H9 (cell line): Measurements from ENCODE around the gene KIRREL3. TPM values are rescaled to one million over a fixed set of nuclear protein-coding genes. Genes with fewer than 3 reads are reported as not detected.

Experiments
- DNase-seq: peaks from one replicate; pipeline ENCODE4 v3.0.0-alpha.2; 2017
- H2AFZ ChIP-seq: one replicate; pipeline ENCODE4 v1.6.1; 2013; ENCODE audit warnings: mild to moderate bottlenecking, low read length, control low read depth, moderate library complexity
- H2AK5ac ChIP-seq: 2 replicates; pipeline ENCODE4 v1.6.1; 2013; ENCODE audit warnings: low read length, control low read depth, mixed read lengths; ENCODE audit not compliant: insufficient read length
- H2BK120ac ChIP-seq: one replicate; pipeline ENCODE4 v1.6.1; 2013; ENCODE audit warnings: low read depth, mild to moderate bottlenecking, low read length, control low read depth, inconsistent platforms; ENCODE audit not compliant: poor library complexity, severe bottlenecking
- H2BK12ac ChIP-seq: 2 replicates; pipeline ENCODE4 v1.6.1; 2013; ENCODE audit warnings: low read length, control low read depth, mixed read lengths, low read depth; ENCODE audit not compliant: insufficient read length
- H2BK15ac ChIP-seq: 2 replicates; pipeline ENCODE4 v1.6.1; 2013; ENCODE audit warnings: low read depth, low read length, control low read depth
- H2BK20ac ChIP-seq: one replicate; pipeline ENCODE4 v1.6.1; 2013; ENCODE audit warnings: low read depth, mild to moderate bottlenecking, low read length, control low read depth, inconsistent platforms; ENCODE audit not compliant: poor library complexity, severe bottlenecking
- H2BK5ac ChIP-seq: 2 replicates; pipeline ENCODE4 v1.6.1; 2013; ENCODE audit warnings: low read length, control low read depth, mixed read lengths; ENCODE audit not compliant: insufficient read length
- H3K14ac ChIP-seq: 2 replicates; pipeline ENCODE4 v1.6.1; 2013; ENCODE audit warnings: low read length, control low read depth; ENCODE audit not compliant: insufficient read depth
- H3K18ac ChIP-seq: 2 replicates; pipeline ENCODE4 v1.6.1; 2013; ENCODE audit warnings: low read depth, mild to moderate bottlenecking, mixed read lengths, low read length, control low read depth; ENCODE audit not compliant: insufficient read length
- H3K23ac ChIP-seq: 2 replicates; pipeline ENCODE4 v1.6.1; 2013; ENCODE audit warnings: low read length, control low read depth, mixed read lengths, low read depth; ENCODE audit not compliant: insufficient read length
- H3K23me2 ChIP-seq: 2 replicates; pipeline ENCODE4 v1.6.1; 2013; ENCODE audit warnings: low read depth, mild to moderate bottlenecking, mixed read lengths, low read length, control low read depth; ENCODE audit not compliant: insufficient read length, poor library complexity, severe bottlenecking
- H3K27ac ChIP-seq: 2 replicates; pipeline ENCODE4 v1.5.1; 2013; ENCODE audit warnings: low read length, control low read depth, mixed read lengths, low read depth; ENCODE audit not compliant: insufficient read length
- H3K27me3 ChIP-seq: 2 replicates; pipeline ENCODE4 v1.6.1; 2013; ENCODE audit warnings: low read length, control low read depth, inconsistent platforms; ENCODE audit not compliant: insufficient read depth
- H3K4ac ChIP-seq: 2 replicates; pipeline ENCODE4 v1.6.1; 2013; ENCODE audit warnings: low read depth, mild to moderate bottlenecking, control low read depth, inconsistent platforms, low read length, moderate library complexity
- H3K4me1 ChIP-seq: 2 replicates; pipeline ENCODE4 v1.6.1; 2013; ENCODE audit warnings: low read length, control low read depth, inconsistent platforms; ENCODE audit not compliant: insufficient read depth
- H3K4me2 ChIP-seq: 2 replicates; pipeline ENCODE4 v1.6.1; 2013; ENCODE audit warnings: low read length, control low read depth, mixed read lengths; ENCODE audit not compliant: insufficient read length, insufficient read depth
- H3K56ac ChIP-seq: 2 replicates; pipeline ENCODE4 v1.6.1; 2013; ENCODE audit warnings: low read depth, mild to moderate bottlenecking, mixed read lengths, low read length, control low read depth; ENCODE audit not compliant: insufficient read length
- H3K79me1 ChIP-seq: 2 replicates; pipeline ENCODE4 v1.6.1; 2013; ENCODE audit warnings: low read depth, mild to moderate bottlenecking, moderate library complexity, low read length, control low read depth, inconsistent platforms; ENCODE audit not compliant: insufficient read depth, poor library complexity, severe bottlenecking
- H3K79me2 ChIP-seq: 2 replicates; pipeline ENCODE4 v1.6.1; 2013; ENCODE audit warnings: low read length, control low read depth, inconsistent platforms; ENCODE audit not compliant: insufficient read depth
- H3K9ac ChIP-seq: 2 replicates; pipeline ENCODE4 v1.6.1; 2013; ENCODE audit warnings: low read length, control low read depth, mixed read lengths; ENCODE audit not compliant: insufficient read length; ENCODE audit errors: extremely low read depth
- H3K9me3 ChIP-seq: one replicate; pipeline ENCODE4 v1.6.1; 2013; ENCODE audit warnings: low read depth, low read length, inconsistent platforms; ENCODE audit not compliant: control insufficient read depth
- H3T11ph ChIP-seq: one replicate; pipeline ENCODE4 v1.6.1; 2013; ENCODE audit warnings: mild to moderate bottlenecking, low read length, control low read depth, inconsistent platforms
- H4K20me1 ChIP-seq: one replicate; pipeline ENCODE4 v1.6.1; 2013; ENCODE audit not compliant: control insufficient read depth, insufficient read length, insufficient read depth
- H4K5ac ChIP-seq: 2 replicates; pipeline ENCODE4 v1.6.1; 2013; ENCODE audit warnings: low read depth, mild to moderate bottlenecking, mixed read lengths, low read length, control low read depth; ENCODE audit not compliant: insufficient read length
- H4K8ac ChIP-seq: replicated peaks from 2 replicates; pipeline ENCODE4 v1.6.1; 2013; ENCODE audit warnings: low read length, control low read depth, mixed read lengths, low read depth; ENCODE audit not compliant: insufficient read length
- H4K91ac ChIP-seq: 2 replicates; pipeline ENCODE4 v1.6.1; 2013; ENCODE audit warnings: low read depth, mild to moderate bottlenecking, moderate library complexity, mixed read lengths, low read length, control low read depth; ENCODE audit not compliant: insufficient read length
- H3K27ac Mint-ChIP-seq, 3 experiments: 2 replicates in 2 of 3; 3 replicates in 1 of 3; pipeline ENCODE4 v1.8.0; 2020 to 2021; ENCODE audit warnings: mixed read lengths in 3 of 3, mild to moderate bottlenecking in 1 of 3, moderate library complexity in 1 of 3
- H3K27me3 Mint-ChIP-seq: 2 replicates; pipeline ENCODE4 v1.8.0; 2021; ENCODE audit warnings: low read depth, mild to moderate bottlenecking, moderate library complexity, mixed read lengths
- H3K36me3 Mint-ChIP-seq, 3 experiments: 2 replicates in 2 of 3; 3 replicates in 1 of 3; pipeline ENCODE4 v1.8.0; 2020 to 2021; ENCODE audit warnings: low read depth in 3 of 3, mixed read lengths in 3 of 3; ENCODE audit not compliant: insufficient read depth in 1 of 3
- H3K4me1 Mint-ChIP-seq, 2 experiments: 2 replicates each; pipeline ENCODE4 v1.8.0; 2020; ENCODE audit warnings: mixed read lengths in 2 of 2
- H3K4me3 Mint-ChIP-seq, 2 experiments: 2 replicates in 1 of 2; 3 replicates in 1 of 2; pipeline ENCODE4 v1.8.0; 2020 to 2021; ENCODE audit warnings: mild to moderate bottlenecking in 2 of 2, mixed read lengths in 2 of 2, moderate library complexity in 1 of 2
- H3K9me3 Mint-ChIP-seq, 2 experiments: 2 replicates in 1 of 2; 3 replicates in 1 of 2; pipeline ENCODE4 v1.8.0; 2020; ENCODE audit warnings: mild to moderate bottlenecking in 2 of 2, mixed read lengths in 2 of 2, moderate library complexity in 1 of 2
- CTCF ChIP-seq: fragments of 200-600 bp; sonication (generic); conservative IDR thresholded peaks from 3 replicates; pipeline ENCODE4 v1.8.0; 2021; ENCODE audit warnings: antibody characterized with exemption, mild to moderate bottlenecking
- WGBS: extraction: QIAGEN DNeasy Blood & Tissue Kit; methylation state at CpG from one replicate; pipeline ENCODE4 v1.1.7; 2013; ENCODE audit warnings: missing lambda C conversion rate, low lambda C conversion rate, mixed read lengths; ENCODE audit not compliant: insufficient read length; ENCODE audit errors: extremely low coverage; 5-methylcytosine and 5-hydroxymethylcytosine counted together
- total RNA-seq: library from RNA; stranded (reverse); gene quantifications from 2 replicates; pipeline ENCODE4 v1.2.1, GENCODE V29; 2021

The KIRREL3 gene
- total RNA-seq, 1 experiment from 2014 or later = 0.17 TPM

GRCh38 chr11:126988655-126989054 lies 11.9 kb downstream of the KIRREL3 start:
- Histone ChIP-seq H3K79me1 (no peaks in the 10 kb centered on the region), H3K9me3 (no peaks in the 10 kb centered on the region), H2BK15ac (no peak overlapping the region), H3K4ac (no peak overlapping the region), H3K79me2 (no peaks in the 10 kb centered on the region), H4K8ac (no peak overlapping the region), H2BK20ac (no peak overlapping the region), H3K27ac (no peak overlapping the region), H3K9ac (no peak overlapping the region), H3T11ph (no peak overlapping the region), H4K91ac (no peak overlapping the region), H3K4me2 (no peak overlapping the region), H3K27me3 (no peaks in the 10 kb centered on the region), H4K5ac (no peak overlapping the region), H2BK120ac (no peak overlapping the region), H3K23me2 (no peaks in the 10 kb centered on the region), H3K56ac (no peak overlapping the region), H3K23ac (no peak overlapping the region), H2BK5ac (no peak overlapping the region), H2AFZ (no peak overlapping the region), H2AK5ac (no peak overlapping the region), H2BK12ac (no peak overlapping the region), H4K20me1 (no peaks in the 10 kb centered on the region), H3K4me1 (no peaks in the 10 kb centered on the region), H3K14ac (no peak overlapping the region), H3K18ac (no peak overlapping the region)
- no peak overlapping the region for H3K27ac Mint-ChIP-seq
- no peak overlapping the region for H3K4me3 Mint-ChIP-seq
- no peaks in the 10 kb centered on the region; a peak in 1 of 5 replicates for H3K9me3 Mint-ChIP-seq
- no peaks in the 10 kb centered on the region; a peak in 2 of 7 replicates for H3K36me3 Mint-ChIP-seq
- WGBS = no CpG with 5 or more reads among the region's 7 CpGs
- H3K27me3 Mint-ChIP-seq = peaks cover 25% of the 10 kb centered on the region
- peaks cover 2% of the 10 kb centered on the region in 2 experiments for H3K4me1 Mint-ChIP-seq
- TF ChIP-seq CTCF = no peak
- no peak for DNase-seq
